Measurements from ENCODE around the gene ATP5MG. TPM values are rescaled to one million over a fixed set of nuclear protein-coding genes. Genes with fewer than 3 reads are reported as not detected.

The ATP5MG gene
- total RNA-seq, 2 donors from 2014 or later: 45.2 to 91.3 TPM

GRCh38 chr11:118438314-118438931 is 37.0 kb downstream of the ATP5MG start:
- peak overlapping the region in 3 of 4 donors; percentile 91 to 92 (median 91) for H3K27ac ChIP-seq
- H3K27me3 ChIP-seq: no peaks in the 10 kb centered on the region
- H3K4me1 ChIP-seq: peaks cover 64% of the 10 kb centered on the region
- H3K4me3 ChIP-seq: no peak overlapping the region
- peak; percentile 22 to 58 (median 46) for DNase-seq
- no peak for ATAC-seq
- no peaks in the 10 kb centered on the region for H3K36me3 ChIP-seq (replicated peaks in 1 of 2; ENCODE audit: insufficient read depth in 1 of 2, low read depth in 2 of 2)
- WGBS, 2 donors: 4 to 5% methylated on average over 14 of the region's 14 CpGs
- intact Hi-C loops (cut with DNase I): no loop called here
- no peaks in the 10 kb centered on the region for H3K9me3 ChIP-seq
- TF ChIP-seq POLR2A (IDR thresholded peaks at IDR 0.05) (no peak), CTCF (IDR thresholded peaks at IDR 0.05) (no peak)

GRCh38 chr11:118439646-118440045 is 38.2 kb downstream of the ATP5MG start:
- no peaks in the 10 kb centered on the region for H3K27me3 ChIP-seq
- H3K4me1 ChIP-seq: peaks cover 67% of the 10 kb centered on the region
- intact Hi-C loops (cut with DNase I): no loop called here
- ATAC-seq: no peak
- TF ChIP-seq POLR2A (IDR thresholded peaks at IDR 0.05): no peak
- TF ChIP-seq CTCF (IDR thresholded peaks at IDR 0.05): no peak
- no peak overlapping the region for H3K27ac ChIP-seq
- no peaks in the 10 kb centered on the region for H3K9me3 ChIP-seq
- no peak overlapping the region for H3K4me3 ChIP-seq
- no peak for DNase-seq
- H3K36me3 ChIP-seq (replicated peaks in 1 of 2; ENCODE audit: insufficient read depth in 1 of 2, low read depth in 2 of 2): no peaks in the 10 kb centered on the region

GRCh38 chr11:118441770-118442275 is 40.4 kb downstream of the ATP5MG start:
- 30 to 48% methylated on average over 3 of the region's 3 CpGs for WGBS, 2 donors
- ATAC-seq (no peak), DNase-seq (no peak)
- Histone ChIP-seq H3K9me3 (no peaks in the 10 kb centered on the region), H3K27me3 (no peaks in the 10 kb centered on the region), H3K4me1 (peaks cover 68% of the 10 kb centered on the region), H3K27ac (peak overlapping the region in 1 of 4 donors; percentile 11), H3K4me3 (no peak overlapping the region), H3K36me3 (replicated peaks in 1 of 2; ENCODE audit: insufficient read depth in 1 of 2, low read depth in 2 of 2) (no peaks in the 10 kb centered on the region)
- TF ChIP-seq POLR2A (IDR thresholded peaks at IDR 0.05) (no peak), CTCF (IDR thresholded peaks at IDR 0.05) (no peak)
- intact Hi-C loops (cut with DNase I): no loop called here

- Histone ChIP-seq H3K9me3 (no peaks in the 10 kb centered on the region), H3K27me3 (no peaks in the 10 kb centered on the region), H3K4me3 (no peak overlapping the region), H3K27ac (peak overlapping the region in 1 of 4 donors; percentile 11), H3K36me3 (replicated peaks in 1 of 2; ENCODE audit: insufficient read depth in 1 of 2, low read depth in 2 of 2) (no peaks in the 10 kb centered on the region), H3K4me1 (peaks cover 68% of the 10 kb centered on the region)
- no peak for ATAC-seq
- 24 to 33% methylated on average over 3 of the region's 3 CpGs for WGBS, 2 donors
- DNase-seq: no peak
- intact Hi-C loops (cut with DNase I): no loop called here
- TF ChIP-seq CTCF (IDR thresholded peaks at IDR 0.05): no peak
- no peak for TF ChIP-seq POLR2A (IDR thresholded peaks at IDR 0.05)
Measured at GRCh38 chr11:118442301-118442700, 40.9 kb downstream of the ATP5MG start.
